CMK (cell line): ENCODE results near the gene CTTN.

ENCODE experiments used
- DNase-seq: peaks from one replicate; pipeline ENCODE4 v3.0.0-alpha.2; 2010; ENCODE audit warnings: low read depth

CTTN gene

GRCh38 chr11:70455354-70455753 is 57.0 kb downstream of the CTTN start:
- DNase-seq, result no peak

GRCh38 chr11:70456921-70457532 is 58.7 kb downstream of the CTTN start:
- DNase-seq, result no peak

- no peak for DNase-seq
Measured at GRCh38 chr11:70458736-70459135, 60.4 kb downstream of the CTTN start.

GRCh38 chr11:70460111-70460510 is 61.8 kb downstream of the CTTN start:
- DNase-seq, result no peak

GRCh38 chr11:70460964-70461363 is 62.6 kb downstream of the CTTN start:
- DNase-seq, result no peak

GRCh38 chr11:70462818-70463477 is 64.6 kb downstream of the CTTN start:
- DNase-seq, result no peak

GRCh38 chr11:70463478-70464255 is 65.3 kb downstream of the CTTN start:
- no peak for DNase-seq

GRCh38 chr11:70464509-70465361 is 66.4 kb downstream of the CTTN start:
- no peak for DNase-seq

GRCh38 chr11:70466154-70466553 is 67.8 kb downstream of the CTTN start:
- DNase-seq, result no peak

- DNase-seq, result no peak
Measured at GRCh38 chr11:70466596-70466995, 68.3 kb downstream of the CTTN start.

- DNase-seq, result no peak
Measured at GRCh38 chr11:70467201-70468085, 69.1 kb downstream of the CTTN start.

GRCh38 chr11:70468256-70469195 is 70.2 kb downstream of the CTTN start:
- no peak for DNase-seq

- peak; percentile 95 for DNase-seq
Measured at GRCh38 chr11:70470127-70470526, 71.8 kb downstream of the CTTN start.

- peak; percentile 36 for DNase-seq
Measured at GRCh38 chr11:70471254-70471653, 72.9 kb downstream of the CTTN start.

GRCh38 chr11:70472240-70472639 is 73.9 kb downstream of the CTTN start:
- no peak for DNase-seq

GRCh38 chr11:70473186-70473872 is 75.0 kb downstream of the CTTN start:
- no peak for DNase-seq

GRCh38 chr11:70473873-70474690 is 75.8 kb downstream of the CTTN start:
- DNase-seq, result no peak

GRCh38 chr11:70474710-70475109 is 76.4 kb downstream of the CTTN start:
- no peak for DNase-seq

- DNase-seq, result no peak
Measured at GRCh38 chr11:70476669-70477068, 78.3 kb downstream of the CTTN start.
